GM10266 (cell line): ENCODE data around the gene SVOP.
A peak's percentile ranks its signal among the peaks of the same experiment; 100 is the strongest.

Source experiments
- DNase-seq: peaks from one replicate; pipeline ENCODE4 v3.0.0; 2012; ENCODE audit errors: extremely low spot score
- CTCF ChIP-seq: IDR thresholded peaks from 2 replicates; pipeline ENCODE4 v1.5.1; 2012; ENCODE audit warnings: mild to moderate bottlenecking, low read depth; ENCODE audit not compliant: control insufficient read depth, insufficient read depth; ENCODE audit errors: missing control alignments

The SVOP gene

DNA sequence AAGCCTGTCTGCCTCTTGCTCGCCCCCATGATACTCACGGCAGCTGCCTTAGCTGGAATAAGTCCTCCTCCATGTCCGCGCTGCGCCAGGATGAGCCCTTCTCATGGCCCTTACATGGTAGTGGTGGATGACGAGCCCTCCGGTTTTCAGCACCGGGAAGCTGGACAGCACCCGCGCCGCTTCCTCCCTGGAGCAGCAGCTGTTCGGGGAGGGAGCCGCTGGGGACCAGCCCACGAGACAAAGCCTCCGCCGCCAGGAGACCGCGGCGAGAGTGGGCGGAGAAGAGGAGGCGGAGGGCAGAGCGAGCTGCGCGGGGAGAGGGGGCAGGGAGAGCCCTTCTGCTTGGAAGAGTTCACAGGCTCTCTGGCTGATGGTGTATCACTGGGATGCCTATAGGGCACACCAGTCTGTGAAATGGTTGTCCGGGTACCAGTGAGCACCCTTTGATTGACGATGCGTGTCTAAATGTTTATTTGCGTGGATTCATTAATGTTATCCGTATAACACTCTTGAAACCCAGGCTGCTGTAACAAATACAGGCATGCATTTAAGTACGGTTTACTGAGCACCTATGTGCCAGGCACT is at the start of gene SVOP:
Gene SVOP, minus strand, starts transcription at position 273 of the 585 bp plus-strand sequence. Its CDS starts 200 bp downstream, at position 73.
- TF ChIP-seq CTCF = no peak

GRCh38 chr12:109069307-109070271 is 48.7 kb upstream of the SVOP start:
- no peak for DNase-seq
- no peak for TF ChIP-seq CTCF

More for the DNA sequence above, at the start of gene SVOP:
- DNase-seq = peak; percentile 25

DNA sequence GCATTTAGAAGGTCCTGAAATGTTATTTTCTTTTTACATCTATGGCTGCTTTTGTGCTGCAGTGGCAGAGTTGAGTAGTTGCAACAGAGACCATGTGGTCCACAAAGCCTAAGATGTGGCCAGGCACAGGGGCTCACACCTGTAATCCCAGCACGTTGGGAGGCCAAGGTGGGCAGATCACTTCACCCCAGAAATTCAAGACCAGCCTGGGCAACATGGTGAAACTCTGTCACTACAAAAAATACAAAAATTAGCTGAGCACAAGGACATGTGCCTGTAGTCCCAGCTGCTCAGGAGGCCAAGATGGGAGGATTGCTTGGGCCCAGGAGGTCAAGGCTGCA is 45.0 kb upstream of the SVOP start:
- no peak for TF ChIP-seq CTCF
- DNase-seq = no peak

- TF ChIP-seq CTCF = no peak
- DNase-seq = no peak
Measured at GRCh38 chr12:109065154-109065852, 44.4 kb upstream of the SVOP start.

GRCh38 chr12:109064143-109064542 is 43.3 kb upstream of the SVOP start:
- no peak for DNase-seq
- no peak for TF ChIP-seq CTCF

GRCh38 chr12:109058773-109059172 is 37.9 kb upstream of the SVOP start:
- TF ChIP-seq CTCF = no peak

More at GRCh38 chr12:109058773-109059172, 37.9 kb upstream of the SVOP start:
- no peak for DNase-seq
